ENCODE results near the gene GRB10.

GRB10 gene

GRCh38 chr7:50752422-50752821 lies 30.3 kb downstream of the GRB10 start:
- no peak for TF ChIP-seq CTCF (IDR thresholded peaks at IDR 0.05)
- Histone ChIP-seq H3K27me3 (ENCODE audit: control insufficient read depth, insufficient read depth, low read length) (no peaks in the 10 kb centered on the region), H3K4me3 (ENCODE audit: low read depth, low read length) (no peak overlapping the region), H2AFZ (no peak overlapping the region), H3K27ac (no peak overlapping the region), H3K9me3 (ENCODE audit: control insufficient read depth, low read length) (no peaks in the 10 kb centered on the region), H3K79me2 (peaks cover 8% of the 10 kb centered on the region), H3K9ac (no peak overlapping the region), H3K4me1 (no peaks in the 10 kb centered on the region), H3K4me2 (ENCODE audit: low read length) (no peak overlapping the region), H3K36me3 (ENCODE audit: control insufficient read depth, insufficient read depth, low read length) (no peaks in the 10 kb centered on the region)

GRCh38 chr7:50751146-50751545 lies 31.6 kb downstream of the GRB10 start:
- Histone ChIP-seq H3K4me1 (no peaks in the 10 kb centered on the region), H2AFZ (no peak overlapping the region), H3K27ac (no peak overlapping the region), H3K27me3 (ENCODE audit: control insufficient read depth, insufficient read depth, low read length) (no peaks in the 10 kb centered on the region), H3K9me3 (ENCODE audit: control insufficient read depth, low read length) (no peaks in the 10 kb centered on the region), H3K36me3 (ENCODE audit: control insufficient read depth, insufficient read depth, low read length) (no peaks in the 10 kb centered on the region), H3K4me3 (ENCODE audit: low read depth, low read length) (no peak overlapping the region), H3K4me2 (ENCODE audit: low read length) (no peak overlapping the region), H3K79me2 (peaks cover 6% of the 10 kb centered on the region), H3K9ac (no peak overlapping the region)
- no peak for TF ChIP-seq CTCF (IDR thresholded peaks at IDR 0.05)

GRCh38 chr7:50749896-50750295 lies 32.8 kb downstream of the GRB10 start:
- Histone ChIP-seq H3K4me2 (ENCODE audit: low read length) (no peak overlapping the region), H3K9me3 (ENCODE audit: control insufficient read depth, low read length) (no peaks in the 10 kb centered on the region), H3K27ac (no peak overlapping the region), H3K79me2 (peaks cover 4% of the 10 kb centered on the region), H3K27me3 (ENCODE audit: control insufficient read depth, insufficient read depth, low read length) (no peaks in the 10 kb centered on the region), H2AFZ (no peak overlapping the region), H3K36me3 (ENCODE audit: control insufficient read depth, insufficient read depth, low read length) (no peaks in the 10 kb centered on the region), H3K4me3 (ENCODE audit: low read depth, low read length) (no peak overlapping the region), H3K4me1 (no peaks in the 10 kb centered on the region), H3K9ac (no peak overlapping the region)
- no peak for TF ChIP-seq CTCF (IDR thresholded peaks at IDR 0.05)

- no peaks in the 10 kb centered on the region for H3K4me1 ChIP-seq
- H3K27ac ChIP-seq = no peak overlapping the region
- H2AFZ ChIP-seq = no peak overlapping the region
- H3K79me2 ChIP-seq = peaks cover 4% of the 10 kb centered on the region
- H3K27me3 ChIP-seq (ENCODE audit: control insufficient read depth, insufficient read depth, low read length) = no peaks in the 10 kb centered on the region
- H3K9me3 ChIP-seq (ENCODE audit: control insufficient read depth, low read length) = no peaks in the 10 kb centered on the region
- no peak for TF ChIP-seq CTCF (IDR thresholded peaks at IDR 0.05)
- H3K4me3 ChIP-seq (ENCODE audit: low read depth, low read length) = no peak overlapping the region
- no peak overlapping the region for H3K9ac ChIP-seq
- no peak overlapping the region for H3K4me2 ChIP-seq (ENCODE audit: low read length)
- H3K36me3 ChIP-seq (ENCODE audit: control insufficient read depth, insufficient read depth, low read length) = no peaks in the 10 kb centered on the region
Measured at GRCh38 chr7:50748472-50748871, 34.2 kb downstream of the GRB10 start.

GRCh38 chr7:50745835-50746234 lies 36.9 kb downstream of the GRB10 start:
- Histone ChIP-seq H3K4me3 (ENCODE audit: low read depth, low read length) (no peak overlapping the region), H3K27me3 (ENCODE audit: control insufficient read depth, insufficient read depth, low read length) (no peaks in the 10 kb centered on the region), H3K36me3 (ENCODE audit: control insufficient read depth, insufficient read depth, low read length) (no peaks in the 10 kb centered on the region), H2AFZ (no peak overlapping the region), H3K4me1 (no peaks in the 10 kb centered on the region), H3K9me3 (ENCODE audit: control insufficient read depth, low read length) (no peaks in the 10 kb centered on the region), H3K27ac (peak overlapping the region; percentile 43), H3K79me2 (peaks cover 4% of the 10 kb centered on the region), H3K9ac (no peak overlapping the region), H3K4me2 (ENCODE audit: low read length) (no peak overlapping the region)
- no peak for TF ChIP-seq CTCF (IDR thresholded peaks at IDR 0.05)
